H9 (cell line): Measurements from ENCODE around the gene ACSL4. TPM values are rescaled to one million over a fixed set of nuclear protein-coding genes. Genes with fewer than 3 reads are reported as not detected.

ENCODE experiments used
- DNase-seq: peaks from one replicate; pipeline ENCODE4 v3.0.0-alpha.2; 2017
- H2AFZ ChIP-seq: one replicate; pipeline ENCODE4 v1.6.1; 2013; ENCODE audit warnings: mild to moderate bottlenecking, low read length, control low read depth, moderate library complexity
- H2AK5ac ChIP-seq: 2 replicates; pipeline ENCODE4 v1.6.1; 2013; ENCODE audit warnings: low read length, control low read depth, mixed read lengths; ENCODE audit not compliant: insufficient read length
- H2BK120ac ChIP-seq: one replicate; pipeline ENCODE4 v1.6.1; 2013; ENCODE audit warnings: low read depth, mild to moderate bottlenecking, low read length, control low read depth, inconsistent platforms; ENCODE audit not compliant: poor library complexity, severe bottlenecking
- H2BK12ac ChIP-seq: 2 replicates; pipeline ENCODE4 v1.6.1; 2013; ENCODE audit warnings: low read length, control low read depth, mixed read lengths, low read depth; ENCODE audit not compliant: insufficient read length
- H2BK15ac ChIP-seq: 2 replicates; pipeline ENCODE4 v1.6.1; 2013; ENCODE audit warnings: low read depth, low read length, control low read depth
- H2BK20ac ChIP-seq: one replicate; pipeline ENCODE4 v1.6.1; 2013; ENCODE audit warnings: low read depth, mild to moderate bottlenecking, low read length, control low read depth, inconsistent platforms; ENCODE audit not compliant: poor library complexity, severe bottlenecking
- H2BK5ac ChIP-seq: 2 replicates; pipeline ENCODE4 v1.6.1; 2013; ENCODE audit warnings: low read length, control low read depth, mixed read lengths; ENCODE audit not compliant: insufficient read length
- H3K14ac ChIP-seq: 2 replicates; pipeline ENCODE4 v1.6.1; 2013; ENCODE audit warnings: low read length, control low read depth; ENCODE audit not compliant: insufficient read depth
- H3K18ac ChIP-seq: 2 replicates; pipeline ENCODE4 v1.6.1; 2013; ENCODE audit warnings: low read depth, mild to moderate bottlenecking, mixed read lengths, low read length, control low read depth; ENCODE audit not compliant: insufficient read length
- H3K23ac ChIP-seq: 2 replicates; pipeline ENCODE4 v1.6.1; 2013; ENCODE audit warnings: low read length, control low read depth, mixed read lengths, low read depth; ENCODE audit not compliant: insufficient read length
- H3K23me2 ChIP-seq: 2 replicates; pipeline ENCODE4 v1.6.1; 2013; ENCODE audit warnings: low read depth, mild to moderate bottlenecking, mixed read lengths, low read length, control low read depth; ENCODE audit not compliant: insufficient read length, poor library complexity, severe bottlenecking
- H3K27ac ChIP-seq: 2 replicates; pipeline ENCODE4 v1.5.1; 2013; ENCODE audit warnings: low read length, control low read depth, mixed read lengths, low read depth; ENCODE audit not compliant: insufficient read length
- H3K27me3 ChIP-seq: 2 replicates; pipeline ENCODE4 v1.6.1; 2013; ENCODE audit warnings: low read length, control low read depth, inconsistent platforms; ENCODE audit not compliant: insufficient read depth
- H3K4ac ChIP-seq: 2 replicates; pipeline ENCODE4 v1.6.1; 2013; ENCODE audit warnings: low read depth, mild to moderate bottlenecking, control low read depth, inconsistent platforms, low read length, moderate library complexity
- H3K4me1 ChIP-seq: 2 replicates; pipeline ENCODE4 v1.6.1; 2013; ENCODE audit warnings: low read length, control low read depth, inconsistent platforms; ENCODE audit not compliant: insufficient read depth
- H3K4me2 ChIP-seq: 2 replicates; pipeline ENCODE4 v1.6.1; 2013; ENCODE audit warnings: low read length, control low read depth, mixed read lengths; ENCODE audit not compliant: insufficient read length, insufficient read depth
- H3K56ac ChIP-seq: 2 replicates; pipeline ENCODE4 v1.6.1; 2013; ENCODE audit warnings: low read depth, mild to moderate bottlenecking, mixed read lengths, low read length, control low read depth; ENCODE audit not compliant: insufficient read length
- H3K79me1 ChIP-seq: 2 replicates; pipeline ENCODE4 v1.6.1; 2013; ENCODE audit warnings: low read depth, mild to moderate bottlenecking, moderate library complexity, low read length, control low read depth, inconsistent platforms; ENCODE audit not compliant: insufficient read depth, poor library complexity, severe bottlenecking
- H3K79me2 ChIP-seq: 2 replicates; pipeline ENCODE4 v1.6.1; 2013; ENCODE audit warnings: low read length, control low read depth, inconsistent platforms; ENCODE audit not compliant: insufficient read depth
- H3K9ac ChIP-seq: 2 replicates; pipeline ENCODE4 v1.6.1; 2013; ENCODE audit warnings: low read length, control low read depth, mixed read lengths; ENCODE audit not compliant: insufficient read length; ENCODE audit errors: extremely low read depth
- H3K9me3 ChIP-seq: one replicate; pipeline ENCODE4 v1.6.1; 2013; ENCODE audit warnings: low read depth, low read length, inconsistent platforms; ENCODE audit not compliant: control insufficient read depth
- H3T11ph ChIP-seq: one replicate; pipeline ENCODE4 v1.6.1; 2013; ENCODE audit warnings: mild to moderate bottlenecking, low read length, control low read depth, inconsistent platforms
- H4K20me1 ChIP-seq: one replicate; pipeline ENCODE4 v1.6.1; 2013; ENCODE audit not compliant: control insufficient read depth, insufficient read length, insufficient read depth
- H4K5ac ChIP-seq: 2 replicates; pipeline ENCODE4 v1.6.1; 2013; ENCODE audit warnings: low read depth, mild to moderate bottlenecking, mixed read lengths, low read length, control low read depth; ENCODE audit not compliant: insufficient read length
- H4K8ac ChIP-seq: replicated peaks from 2 replicates; pipeline ENCODE4 v1.6.1; 2013; ENCODE audit warnings: low read length, control low read depth, mixed read lengths, low read depth; ENCODE audit not compliant: insufficient read length
- H4K91ac ChIP-seq: 2 replicates; pipeline ENCODE4 v1.6.1; 2013; ENCODE audit warnings: low read depth, mild to moderate bottlenecking, moderate library complexity, mixed read lengths, low read length, control low read depth; ENCODE audit not compliant: insufficient read length
- H3K27ac Mint-ChIP-seq, 3 experiments: 2 replicates in 2 of 3; 3 replicates in 1 of 3; pipeline ENCODE4 v1.8.0; 2020 to 2021; ENCODE audit warnings: mixed read lengths in 3 of 3, mild to moderate bottlenecking in 1 of 3, moderate library complexity in 1 of 3
- H3K27me3 Mint-ChIP-seq: 2 replicates; pipeline ENCODE4 v1.8.0; 2021; ENCODE audit warnings: low read depth, mild to moderate bottlenecking, moderate library complexity, mixed read lengths
- H3K36me3 Mint-ChIP-seq, 3 experiments: 2 replicates in 2 of 3; 3 replicates in 1 of 3; pipeline ENCODE4 v1.8.0; 2020 to 2021; ENCODE audit warnings: low read depth in 3 of 3, mixed read lengths in 3 of 3; ENCODE audit not compliant: insufficient read depth in 1 of 3
- H3K4me1 Mint-ChIP-seq, 2 experiments: 2 replicates each; pipeline ENCODE4 v1.8.0; 2020; ENCODE audit warnings: mixed read lengths in 2 of 2
- H3K4me3 Mint-ChIP-seq, 2 experiments: 2 replicates in 1 of 2; 3 replicates in 1 of 2; pipeline ENCODE4 v1.8.0; 2020 to 2021; ENCODE audit warnings: mild to moderate bottlenecking in 2 of 2, mixed read lengths in 2 of 2, moderate library complexity in 1 of 2
- H3K9me3 Mint-ChIP-seq, 2 experiments: 2 replicates in 1 of 2; 3 replicates in 1 of 2; pipeline ENCODE4 v1.8.0; 2020; ENCODE audit warnings: mild to moderate bottlenecking in 2 of 2, mixed read lengths in 2 of 2, moderate library complexity in 1 of 2
- WGBS: extraction: QIAGEN DNeasy Blood & Tissue Kit; methylation state at CpG from one replicate; pipeline ENCODE4 v1.1.7; 2013; ENCODE audit warnings: missing lambda C conversion rate, low lambda C conversion rate, mixed read lengths; ENCODE audit not compliant: insufficient read length; ENCODE audit errors: extremely low coverage; 5-methylcytosine and 5-hydroxymethylcytosine counted together
- total RNA-seq: library from RNA; stranded (reverse); gene quantifications from 2 replicates; pipeline ENCODE4 v1.2.1, GENCODE V29; 2021
- TF ChIP-seq, protein P1 (sequence below): fragments of 200-600 bp; sonication (generic); conservative IDR thresholded peaks from 3 replicates; pipeline ENCODE4 v1.8.0; 2021; ENCODE audit warnings: antibody characterized with exemption, mild to moderate bottlenecking

The ACSL4 gene
- total RNA-seq, 1 experiment from 2014 or later = 41.6 TPM

DNA sequence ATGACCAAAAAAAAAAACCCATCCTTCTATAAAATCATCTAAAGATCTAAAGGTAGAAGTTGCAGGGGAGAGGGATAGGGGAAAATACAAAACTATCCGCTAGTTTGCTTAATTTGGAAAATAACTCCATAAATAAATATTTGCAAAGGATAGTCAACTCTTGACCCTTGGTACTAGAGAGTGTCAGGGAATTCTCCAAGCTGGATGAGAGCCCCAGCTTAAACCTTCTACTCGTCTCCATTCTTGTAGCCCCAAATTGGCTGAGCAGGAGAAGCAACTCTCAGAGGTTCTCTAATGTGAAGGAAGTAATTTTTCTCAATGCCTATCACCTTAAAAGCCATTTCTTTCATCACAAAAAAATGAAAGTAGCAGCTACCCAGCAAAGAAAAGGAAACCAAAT, 35.2 kb downstream of the ACSL4 start:
- no peaks in the 10 kb centered on the region for H3K27me3 ChIP-seq
- no peak overlapping the region for H2BK120ac ChIP-seq
- H3K27ac Mint-ChIP-seq = peak overlapping the region in 1 of 3 experiments; percentile 65; a peak in 1 of 7 replicates
- H3K4me1 ChIP-seq = no peaks in the 10 kb centered on the region; the same call in 1 of the 2 replicates
- TF ChIP-seq, protein P1, sequence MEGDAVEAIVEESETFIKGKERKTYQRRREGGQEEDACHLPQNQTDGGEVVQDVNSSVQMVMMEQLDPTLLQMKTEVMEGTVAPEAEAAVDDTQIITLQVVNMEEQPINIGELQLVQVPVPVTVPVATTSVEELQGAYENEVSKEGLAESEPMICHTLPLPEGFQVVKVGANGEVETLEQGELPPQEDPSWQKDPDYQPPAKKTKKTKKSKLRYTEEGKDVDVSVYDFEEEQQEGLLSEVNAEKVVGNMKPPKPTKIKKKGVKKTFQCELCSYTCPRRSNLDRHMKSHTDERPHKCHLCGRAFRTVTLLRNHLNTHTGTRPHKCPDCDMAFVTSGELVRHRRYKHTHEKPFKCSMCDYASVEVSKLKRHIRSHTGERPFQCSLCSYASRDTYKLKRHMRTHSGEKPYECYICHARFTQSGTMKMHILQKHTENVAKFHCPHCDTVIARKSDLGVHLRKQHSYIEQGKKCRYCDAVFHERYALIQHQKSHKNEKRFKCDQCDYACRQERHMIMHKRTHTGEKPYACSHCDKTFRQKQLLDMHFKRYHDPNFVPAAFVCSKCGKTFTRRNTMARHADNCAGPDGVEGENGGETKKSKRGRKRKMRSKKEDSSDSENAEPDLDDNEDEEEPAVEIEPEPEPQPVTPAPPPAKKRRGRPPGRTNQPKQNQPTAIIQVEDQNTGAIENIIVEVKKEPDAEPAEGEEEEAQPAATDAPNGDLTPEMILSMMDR = no peak
- no peaks in the 10 kb centered on the region for H3K9me3 ChIP-seq
- H3K79me2 ChIP-seq = no peaks in the 10 kb centered on the region; the same call in 1 of the 2 replicates
- no peak overlapping the region for H3K4ac ChIP-seq
- H3K56ac ChIP-seq = no peak overlapping the region
- no peak overlapping the region for H3K18ac ChIP-seq
- H3K4me2 ChIP-seq = no peak overlapping the region
- no peak overlapping the region for H3K27ac ChIP-seq
- H3K4me3 Mint-ChIP-seq = no peak overlapping the region
- no peak for DNase-seq
- no peak overlapping the region for H2AK5ac ChIP-seq
- no peaks in the 10 kb centered on the region for H4K20me1 ChIP-seq
- peaks cover 2 to 5% (median 4%) of the 10 kb centered on the region in 3 experiments; a peak in 3 of 7 replicates for H3K36me3 Mint-ChIP-seq
- peaks cover 7 to 13% of the 10 kb centered on the region in 2 experiments; a peak in 3 of 4 replicates for H3K4me1 Mint-ChIP-seq
- H3T11ph ChIP-seq = no peak overlapping the region
- no peak overlapping the region for H3K23ac ChIP-seq
- no peak overlapping the region for H2BK20ac ChIP-seq
- no peak overlapping the region for H3K14ac ChIP-seq
- H3K9me3 Mint-ChIP-seq = peaks cover 0 to 3% of the 10 kb centered on the region in 2 experiments; a peak in 1 of 5 replicates
- WGBS = no CpG with 5 or more reads among the region's 2 CpGs
- H4K91ac ChIP-seq = no peak overlapping the region
- H2BK5ac ChIP-seq = no peak overlapping the region
- H2AFZ ChIP-seq = no peak overlapping the region
- no peaks in the 10 kb centered on the region for H3K27me3 Mint-ChIP-seq
- H3K23me2 ChIP-seq = no peaks in the 10 kb centered on the region
- H3K9ac ChIP-seq = no peak overlapping the region
- no peak overlapping the region for H2BK12ac ChIP-seq
- H3K79me1 ChIP-seq = no peaks in the 10 kb centered on the region
- no peak overlapping the region for H4K5ac ChIP-seq
- H2BK15ac ChIP-seq = no peak overlapping the region
- no peak overlapping the region for H4K8ac ChIP-seq
